ENCODE measurements around the gene PCBP1.
"Not testable (repeated sequence)": the region's sequence is repeated elsewhere in the genome, so short reads cannot be mapped to it uniquely, and the experiment has no call there.

PCBP1 gene

DNA sequence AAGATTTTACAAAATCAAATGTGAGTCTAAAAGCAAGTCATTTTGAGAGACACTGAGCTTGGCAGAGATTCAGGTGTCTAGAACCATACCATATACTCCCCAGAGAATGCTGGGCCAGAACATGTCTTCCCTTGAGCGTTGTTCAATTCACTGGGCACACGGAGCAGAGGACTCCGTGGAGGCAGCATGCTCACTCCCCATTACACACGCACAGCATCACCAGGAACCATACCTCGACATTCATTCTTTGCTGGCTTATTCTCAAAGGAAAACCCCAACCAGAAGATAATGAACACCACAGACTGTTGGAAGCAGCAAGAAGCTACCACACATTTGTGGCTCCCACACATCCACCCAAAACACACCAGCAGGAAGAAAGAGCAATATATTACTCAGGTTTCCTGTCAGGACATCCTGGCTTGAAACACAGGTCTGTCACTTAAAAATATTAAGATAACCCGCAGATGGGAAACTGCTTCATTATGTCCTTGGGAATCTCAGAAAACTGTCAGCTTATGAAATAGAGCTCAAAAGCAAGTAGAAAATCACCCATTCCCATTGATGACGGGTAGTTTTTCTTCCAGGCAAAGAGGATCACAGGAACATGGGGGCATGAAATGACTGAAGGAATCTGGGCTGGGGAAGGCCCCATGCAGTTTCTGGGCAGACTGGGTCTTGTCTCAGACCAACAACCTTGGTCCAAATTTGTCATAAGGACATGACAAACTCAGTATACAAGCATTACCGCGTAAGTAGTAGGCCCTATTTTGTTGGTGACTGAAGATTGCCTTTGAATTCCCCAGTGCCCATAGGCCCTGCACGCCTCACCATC lies 46.4 kb downstream of the PCBP1 start:
- TF ChIP-seq, protein P1, sequence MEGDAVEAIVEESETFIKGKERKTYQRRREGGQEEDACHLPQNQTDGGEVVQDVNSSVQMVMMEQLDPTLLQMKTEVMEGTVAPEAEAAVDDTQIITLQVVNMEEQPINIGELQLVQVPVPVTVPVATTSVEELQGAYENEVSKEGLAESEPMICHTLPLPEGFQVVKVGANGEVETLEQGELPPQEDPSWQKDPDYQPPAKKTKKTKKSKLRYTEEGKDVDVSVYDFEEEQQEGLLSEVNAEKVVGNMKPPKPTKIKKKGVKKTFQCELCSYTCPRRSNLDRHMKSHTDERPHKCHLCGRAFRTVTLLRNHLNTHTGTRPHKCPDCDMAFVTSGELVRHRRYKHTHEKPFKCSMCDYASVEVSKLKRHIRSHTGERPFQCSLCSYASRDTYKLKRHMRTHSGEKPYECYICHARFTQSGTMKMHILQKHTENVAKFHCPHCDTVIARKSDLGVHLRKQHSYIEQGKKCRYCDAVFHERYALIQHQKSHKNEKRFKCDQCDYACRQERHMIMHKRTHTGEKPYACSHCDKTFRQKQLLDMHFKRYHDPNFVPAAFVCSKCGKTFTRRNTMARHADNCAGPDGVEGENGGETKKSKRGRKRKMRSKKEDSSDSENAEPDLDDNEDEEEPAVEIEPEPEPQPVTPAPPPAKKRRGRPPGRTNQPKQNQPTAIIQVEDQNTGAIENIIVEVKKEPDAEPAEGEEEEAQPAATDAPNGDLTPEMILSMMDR (conservative IDR thresholded peaks at IDR 0.05), result no peak
- TF ChIP-seq ZFX (IDR thresholded peaks at IDR 0.05), result no peak
- H3K27ac ChIP-seq, result peak overlapping the region; percentile 49

GRCh38 chr2:70134323-70134983 lies 47.2 kb downstream of the PCBP1 start:
- H3K27ac ChIP-seq, result not testable (repeated sequence)
